NCI-H2171 treated with DMSO at 0.1 percent for 48 hours (cell line): ENCODE data around the gene FCRL5.
"Not testable (repeated sequence)": the region's sequence is repeated elsewhere in the genome, so short reads cannot be mapped to it uniquely, and the experiment has no call there.

ENCODE experiments used
- DNase-seq: peaks from one replicate; lab custom pipeline; 2025; lab: John Stamatoyannopoulos, UW

FCRL5 gene

DNA sequence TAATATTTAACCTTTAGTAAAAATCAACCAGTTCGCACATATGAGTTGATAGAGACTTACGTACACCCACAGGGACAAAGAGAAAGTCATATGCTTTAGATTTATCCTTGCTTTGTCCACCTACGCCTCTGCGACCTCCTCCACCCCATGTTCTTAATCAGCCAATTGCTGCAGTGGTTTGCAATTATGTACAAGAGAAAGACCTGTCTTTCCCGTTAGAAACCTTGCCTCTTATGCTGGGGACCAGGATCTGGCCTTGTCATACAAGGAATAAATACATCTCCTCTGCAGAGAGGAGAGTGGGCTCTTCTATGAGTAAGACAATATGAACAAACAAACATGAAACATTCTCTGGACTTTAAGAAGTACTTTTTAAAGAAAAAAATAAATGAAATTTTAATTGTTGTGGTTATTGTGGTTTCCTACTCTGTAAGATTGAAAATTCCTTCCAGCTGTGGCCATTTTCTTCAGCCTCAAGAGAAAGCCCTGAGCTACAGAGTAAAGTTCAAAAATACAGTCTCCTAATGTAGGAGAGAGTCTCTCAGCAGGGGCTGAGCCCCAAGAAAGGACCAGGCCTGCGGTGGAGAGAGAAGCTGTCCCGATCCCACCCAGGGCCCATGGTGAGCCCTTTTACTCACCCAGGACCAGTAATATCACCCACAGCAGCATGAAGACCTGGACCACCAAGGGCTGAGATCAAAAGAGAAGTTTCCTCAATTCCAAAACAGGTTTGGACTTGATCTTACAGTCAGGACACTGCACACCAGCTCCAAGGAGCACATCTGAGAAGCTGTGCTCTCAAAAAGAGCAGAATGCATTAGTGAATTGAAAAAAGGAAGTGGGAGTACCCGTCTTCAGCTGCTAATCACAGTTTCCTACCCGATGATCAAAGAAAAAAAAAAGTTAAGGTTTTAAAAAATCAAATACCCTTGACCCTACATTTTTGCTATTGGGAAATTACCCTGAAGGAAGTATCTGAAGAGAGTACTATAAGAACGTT lies at the start of gene FCRL5:
Gene FCRL5, minus strand, starts transcription at position 822 of the 1,000 bp plus-strand sequence. Its CDS starts 153 bp downstream, at position 669.
- no peak for DNase-seq

DNA sequence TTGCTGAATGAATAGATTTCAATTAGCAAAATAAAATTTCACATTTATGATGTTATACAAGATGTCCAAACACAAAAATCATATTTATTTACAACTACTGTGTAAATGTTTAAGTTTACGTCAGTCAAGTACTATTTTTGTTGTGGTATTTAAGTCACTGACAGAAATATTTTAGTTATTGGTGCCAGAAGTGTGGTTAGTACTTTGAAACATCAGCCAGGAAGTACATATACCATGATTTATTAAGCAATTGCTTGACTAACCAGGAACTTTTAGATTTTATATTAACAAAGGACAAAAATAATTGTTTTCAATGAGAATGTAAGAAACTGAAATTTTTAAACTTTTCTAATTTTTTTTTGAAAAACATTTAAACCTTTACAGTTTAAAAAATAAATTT lies 47.9 kb upstream of the FCRL5 start:
- DNase-seq = no peak

DNA sequence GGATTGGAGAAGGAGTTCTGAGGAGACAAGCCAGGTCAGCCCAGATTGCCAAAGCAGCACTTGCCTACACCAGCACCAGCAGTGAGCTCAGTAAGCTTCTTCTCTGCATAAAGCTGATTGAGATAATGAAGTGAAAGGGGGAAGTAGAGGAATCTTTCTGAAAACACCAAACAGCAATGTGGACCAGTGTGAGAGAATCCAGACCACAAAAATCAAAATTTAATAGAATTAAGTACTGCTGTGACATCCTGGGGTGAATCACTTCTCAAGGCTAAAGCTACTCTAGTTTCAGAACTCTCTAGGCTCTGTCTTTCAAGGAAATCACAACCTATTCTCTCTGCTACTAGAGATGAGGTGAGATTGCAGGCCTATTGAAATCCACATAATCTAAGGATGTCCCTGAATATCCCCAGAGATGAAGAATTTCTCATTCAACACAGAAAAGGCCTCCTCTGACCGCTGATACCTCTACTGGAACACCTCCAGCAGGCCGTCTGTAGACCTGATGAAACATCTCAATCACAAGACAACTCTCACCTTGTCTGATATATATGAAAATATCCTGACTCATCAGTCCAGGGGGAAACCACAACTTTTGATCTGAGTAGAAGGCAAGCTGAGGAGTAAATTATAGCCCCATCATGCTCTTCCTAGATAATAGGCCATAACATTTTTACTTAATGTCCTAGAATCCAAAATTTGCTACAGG lies 45.8 kb upstream of the FCRL5 start, which contains the start of gene FCRL4:
Gene FCRL4, minus strand, starts transcription at position 127 of the 709 bp plus-strand sequence. CDS start 141 bp downstream, outside the sequence.
- DNase-seq = no peak

DNA sequence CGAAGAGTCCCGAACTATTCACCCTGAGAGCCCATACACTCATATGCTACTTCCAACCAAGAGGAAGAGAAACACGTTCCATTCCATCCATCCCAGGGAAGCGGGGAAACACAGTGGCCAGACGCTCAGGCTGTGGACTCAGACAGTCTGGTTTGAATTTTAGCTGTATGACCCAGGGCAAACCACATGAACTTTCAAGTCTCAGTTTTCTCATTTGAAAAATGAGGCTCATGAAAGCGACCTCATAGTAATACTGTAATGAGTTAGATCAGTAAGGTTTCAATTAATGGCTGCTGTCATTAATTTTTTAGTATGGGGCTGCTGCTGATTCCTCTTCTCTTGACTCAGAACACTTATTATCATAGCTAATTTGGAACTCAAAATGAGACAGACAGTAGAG lies 44.1 kb upstream of the FCRL5 start:
- DNase-seq = no peak

DNA sequence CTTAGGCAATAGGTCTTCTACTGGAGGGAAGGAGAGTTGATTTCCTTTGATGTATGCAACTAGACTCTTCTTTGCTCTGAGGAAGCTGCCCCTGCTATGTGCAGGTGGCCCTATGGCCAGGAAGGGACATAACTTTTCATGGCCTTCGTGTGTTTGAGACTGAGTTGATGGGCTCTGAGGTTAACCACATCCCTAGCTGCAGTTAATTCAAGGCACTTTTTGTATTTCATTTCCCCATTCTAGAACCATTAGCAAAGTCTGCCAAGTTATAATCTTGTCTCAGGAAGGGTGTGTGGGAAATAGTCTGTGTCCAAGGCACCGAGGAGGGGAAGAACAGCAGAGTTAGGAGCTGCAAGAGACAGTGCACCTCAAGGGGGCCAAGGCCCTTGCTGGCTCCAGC lies 43.0 kb upstream of the FCRL5 start:
- no peak for DNase-seq

DNA sequence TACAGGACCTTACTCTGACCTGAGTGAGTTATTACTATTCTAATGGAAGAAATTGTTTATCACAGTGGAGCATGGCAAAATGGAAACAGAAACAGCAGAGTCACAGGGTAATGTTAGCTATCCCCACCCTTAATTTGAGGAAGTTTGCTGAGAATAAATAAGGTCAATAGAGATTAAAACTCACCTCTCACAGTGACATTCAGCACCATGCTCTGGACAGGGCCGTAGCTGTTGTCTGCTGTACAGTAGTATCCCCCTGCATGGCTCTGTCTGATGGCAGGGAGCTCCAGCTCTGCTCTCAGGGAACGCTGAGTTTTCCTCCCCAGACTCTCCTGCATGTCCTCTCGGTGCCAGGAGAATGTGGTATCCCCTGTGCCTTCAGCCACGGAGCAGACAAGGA lies 33.7 kb upstream of the FCRL5 start:
- no peak for DNase-seq

DNA sequence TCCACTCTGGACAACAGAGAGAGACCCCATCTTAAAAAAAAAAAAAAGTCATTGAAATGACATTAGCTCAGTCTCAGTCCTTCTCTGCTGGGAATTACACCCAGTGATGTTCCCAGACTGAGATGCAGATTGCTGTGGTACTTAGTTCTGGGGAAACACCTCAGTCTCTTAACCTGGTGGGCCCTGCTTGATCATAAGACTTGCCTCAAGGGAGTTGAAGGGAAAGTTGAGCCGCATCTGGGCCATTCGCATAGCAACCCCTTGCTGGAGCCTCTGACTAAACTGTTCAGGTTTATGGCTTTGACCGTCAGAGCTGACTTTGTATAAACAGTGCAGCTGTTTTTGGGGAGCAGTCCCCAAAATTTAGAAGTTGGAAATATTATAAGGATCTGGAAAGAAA lies 32.2 kb upstream of the FCRL5 start:
- no peak for DNase-seq

DNA sequence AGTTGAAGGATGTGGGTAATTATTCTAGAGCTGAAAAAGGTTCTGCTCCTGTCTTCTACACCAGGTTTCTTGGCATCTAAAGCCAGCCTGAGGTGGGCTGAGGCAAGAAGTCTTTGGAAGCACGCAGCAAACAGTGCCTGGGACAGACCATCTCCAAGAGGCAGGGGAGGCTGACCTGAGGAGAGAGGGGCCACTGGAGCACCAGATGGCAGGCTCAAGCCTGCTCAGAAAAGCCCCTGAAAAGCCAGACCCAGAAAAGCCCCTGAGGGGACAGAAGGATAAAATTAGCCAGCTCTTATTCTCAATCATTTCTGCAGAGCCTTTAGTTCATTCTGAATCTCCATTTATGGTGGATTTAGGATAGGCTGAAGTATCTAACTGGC lies 28.5 kb upstream of the FCRL5 start:
- DNase-seq = no peak

DNA sequence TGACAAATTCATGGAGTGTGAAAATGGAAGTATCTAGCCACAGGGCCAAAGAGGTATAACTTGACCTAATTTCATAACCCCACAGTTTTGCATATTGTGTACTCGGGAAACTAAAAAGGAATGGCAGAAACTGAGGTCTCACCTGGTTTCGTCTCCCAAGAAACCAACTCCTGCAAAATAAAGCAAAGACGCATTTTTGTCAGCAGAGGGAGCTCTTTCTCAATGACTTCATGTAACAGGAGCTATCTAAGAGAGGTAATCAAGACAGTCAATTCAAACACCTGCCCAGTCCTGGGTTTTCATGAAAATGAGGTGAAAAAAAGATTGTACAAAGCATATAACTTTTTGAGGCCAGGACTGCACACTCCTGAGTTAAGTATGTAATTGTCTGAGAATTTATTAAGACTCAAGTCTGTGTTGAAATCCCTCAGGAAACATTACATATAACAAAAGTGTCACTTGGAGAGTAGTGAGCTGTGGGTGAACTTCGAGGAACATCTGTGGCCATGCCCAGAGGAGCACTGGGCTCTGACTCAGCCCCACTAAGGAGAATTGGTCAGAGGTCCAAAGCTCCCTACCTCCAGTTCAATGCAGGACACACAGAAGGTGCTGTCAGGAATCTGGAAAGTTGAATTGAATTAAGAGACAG lies 28.0 kb upstream of the FCRL5 start:
- DNase-seq = peak; percentile 57

DNA sequence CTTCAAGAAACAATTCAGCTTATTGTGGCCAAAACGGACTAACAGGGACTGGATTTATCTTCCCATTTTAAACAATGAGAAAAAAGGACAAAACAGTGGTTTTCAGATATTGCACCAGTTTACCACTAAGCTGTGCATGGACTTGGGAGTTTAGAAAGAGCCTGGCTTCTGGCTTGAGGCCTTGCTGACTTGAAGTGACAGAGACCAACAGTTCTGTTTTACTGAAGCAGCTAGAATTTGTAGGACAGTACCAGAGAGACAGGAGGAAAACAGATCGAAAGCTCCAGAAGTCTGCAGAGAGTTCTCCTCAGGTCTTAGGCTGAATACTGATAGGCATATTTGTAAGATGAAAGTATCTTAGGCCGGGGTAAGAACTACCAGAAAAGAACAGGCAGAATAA lies 25.1 kb upstream of the FCRL5 start:
- DNase-seq = no peak

DNA sequence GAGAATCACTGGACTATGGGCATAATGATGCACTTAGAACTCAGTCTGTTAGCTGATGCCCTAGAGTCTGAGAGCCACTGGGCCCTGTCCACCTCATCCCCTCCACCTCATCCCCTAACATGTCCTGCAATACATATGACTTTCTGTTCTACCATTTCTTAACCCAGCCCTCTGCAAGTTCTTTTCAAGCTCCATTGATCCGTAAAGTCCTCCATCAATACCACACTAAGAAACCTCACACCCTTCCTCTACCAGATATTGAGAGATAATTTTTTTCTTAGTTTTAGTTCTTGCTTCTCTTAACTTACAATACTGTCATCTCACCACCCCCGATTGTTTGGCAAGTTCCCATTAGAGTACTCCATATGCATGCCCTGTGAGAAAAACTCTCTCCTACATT lies 23.4 kb upstream of the FCRL5 start:
- no peak for DNase-seq

DNA sequence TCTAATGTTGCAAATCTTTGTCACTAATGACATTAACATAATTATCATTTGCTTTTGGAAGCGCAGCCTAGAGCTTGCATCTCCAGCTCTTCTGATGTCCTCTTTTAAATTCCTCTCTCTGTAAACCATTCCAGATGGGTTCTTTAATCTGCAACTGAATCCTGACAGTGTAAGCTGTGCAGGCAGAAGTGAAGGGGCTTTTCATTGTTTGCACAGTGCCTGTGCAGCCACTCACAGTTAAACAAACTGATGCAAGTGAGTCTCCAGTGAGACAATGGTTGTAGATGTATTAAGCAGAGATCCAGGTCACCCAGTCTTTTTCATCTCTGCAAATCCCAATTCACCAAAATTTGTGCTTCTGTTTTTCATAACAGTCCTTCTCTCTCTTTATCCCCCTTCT lies 22.5 kb upstream of the FCRL5 start:
- no peak for DNase-seq

DNA sequence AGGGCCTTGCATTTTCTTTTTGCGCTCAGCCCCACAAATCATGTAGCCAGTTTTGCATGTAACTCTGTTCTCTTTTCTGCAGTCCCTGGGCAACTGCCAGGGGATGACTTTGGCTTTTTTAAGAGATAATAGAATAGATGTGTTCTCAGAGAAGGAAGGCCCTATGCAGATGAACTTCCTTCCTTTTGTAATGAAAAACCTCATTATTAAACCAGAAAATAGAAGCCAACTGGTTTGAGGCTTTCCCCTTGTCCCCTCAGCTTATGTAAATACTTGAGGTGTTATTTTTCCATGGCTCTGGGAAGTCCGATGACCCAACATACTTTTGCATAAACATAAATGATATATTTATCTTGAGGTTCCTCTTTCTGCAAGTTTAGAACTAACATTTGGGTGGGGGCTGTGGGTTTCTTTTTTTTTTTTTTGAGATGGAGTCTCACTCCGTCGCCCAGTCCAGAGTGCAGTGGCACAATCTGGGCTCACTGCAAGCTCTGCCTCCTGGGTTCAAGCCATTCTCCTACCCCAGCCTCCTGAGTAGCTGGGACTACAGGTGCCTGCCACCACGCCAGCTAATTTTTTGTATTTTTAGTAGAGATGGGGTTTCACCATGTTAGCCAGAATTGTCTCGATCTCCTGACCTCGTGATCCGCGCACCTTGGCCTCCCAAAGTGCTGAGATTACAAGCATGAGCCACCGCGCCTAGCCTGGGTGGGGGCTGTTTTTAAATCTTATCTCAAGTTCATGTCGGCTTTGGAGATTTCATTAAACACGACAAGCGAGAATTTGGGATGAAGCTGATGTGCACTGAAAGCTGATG lies 14.4 kb upstream of the FCRL5 start:
- DNase-seq = no peak

DNA sequence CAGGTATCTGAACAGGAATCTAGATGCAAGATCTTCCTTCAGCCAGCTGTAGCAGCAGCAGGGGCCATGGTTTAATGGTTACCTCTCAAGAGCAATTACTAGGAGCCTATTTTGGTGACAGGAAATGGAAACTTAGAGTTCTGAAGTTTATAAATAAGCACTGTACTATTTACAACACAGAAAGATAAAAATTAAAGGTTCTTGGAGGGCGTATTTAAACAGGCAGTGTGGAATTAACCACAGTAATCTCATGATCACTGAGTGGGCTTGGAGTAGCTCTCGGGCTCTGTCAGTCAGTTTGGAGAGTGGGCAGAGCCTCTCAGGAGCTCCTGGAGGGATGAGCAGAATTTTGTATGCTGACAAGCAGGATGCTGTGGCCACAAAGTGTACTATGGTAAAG lies 10.2 kb upstream of the FCRL5 start:
- no peak for DNase-seq

DNA sequence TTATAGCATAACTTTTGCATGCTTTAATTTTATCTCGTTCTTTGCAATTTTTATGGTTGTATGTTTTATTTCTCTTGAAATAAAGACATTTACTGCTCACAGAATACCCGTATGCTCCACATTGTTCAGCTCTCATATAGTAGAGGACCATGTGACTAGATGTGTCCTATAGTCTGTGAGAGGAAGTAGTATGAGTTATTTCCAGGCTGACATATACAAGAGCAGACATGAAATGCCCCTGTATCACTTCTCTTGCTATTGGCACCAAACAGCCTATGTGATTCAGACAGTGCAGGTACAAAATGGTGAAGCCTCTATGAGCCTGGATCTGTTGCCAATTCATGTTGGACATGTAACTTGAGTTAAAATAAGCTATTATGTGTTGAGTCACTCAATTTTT lies 5.8 kb upstream of the FCRL5 start:
- no peak for DNase-seq

DNA sequence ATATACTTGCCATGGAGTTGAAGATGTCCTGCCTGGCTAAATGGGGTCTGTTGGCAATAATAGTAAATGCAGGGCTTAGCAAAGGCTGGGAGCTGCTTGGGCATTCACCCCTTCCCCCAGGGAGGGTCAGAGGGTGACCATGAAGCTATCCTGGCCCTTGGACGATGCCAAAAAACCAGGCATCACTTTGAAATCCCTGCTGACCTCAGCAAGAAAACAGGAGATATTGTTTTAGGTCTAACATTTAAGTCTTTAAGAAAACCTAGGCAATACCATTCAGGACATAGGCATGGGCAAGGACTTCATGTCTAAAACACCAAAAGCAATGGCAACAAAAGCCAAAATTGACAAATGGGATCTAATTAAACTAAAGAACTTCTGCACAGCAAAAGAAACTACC lies 4.2 kb downstream of the FCRL5 start:
- not testable (repeated sequence) for DNase-seq

DNA sequence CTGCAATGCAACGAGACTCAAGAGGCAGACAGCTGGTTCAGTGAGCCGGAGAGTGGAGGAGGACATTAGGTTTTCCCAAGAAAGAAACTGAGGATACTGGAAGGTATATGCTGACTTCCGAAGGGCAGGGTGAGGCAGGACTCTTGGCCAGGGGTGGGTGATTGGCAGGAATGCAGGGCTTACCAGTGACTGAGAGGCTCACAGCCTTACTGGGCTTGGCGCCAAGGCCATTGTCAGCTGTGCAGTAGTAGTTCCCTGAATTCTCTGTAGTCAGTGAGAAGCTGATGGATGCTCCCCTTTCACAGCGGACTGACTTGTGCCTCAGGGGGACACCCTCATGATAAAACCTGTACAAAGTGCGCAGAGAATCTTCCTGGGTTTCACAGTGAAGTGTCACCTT lies 9.6 kb downstream of the FCRL5 start:
- DNase-seq = no peak

DNA sequence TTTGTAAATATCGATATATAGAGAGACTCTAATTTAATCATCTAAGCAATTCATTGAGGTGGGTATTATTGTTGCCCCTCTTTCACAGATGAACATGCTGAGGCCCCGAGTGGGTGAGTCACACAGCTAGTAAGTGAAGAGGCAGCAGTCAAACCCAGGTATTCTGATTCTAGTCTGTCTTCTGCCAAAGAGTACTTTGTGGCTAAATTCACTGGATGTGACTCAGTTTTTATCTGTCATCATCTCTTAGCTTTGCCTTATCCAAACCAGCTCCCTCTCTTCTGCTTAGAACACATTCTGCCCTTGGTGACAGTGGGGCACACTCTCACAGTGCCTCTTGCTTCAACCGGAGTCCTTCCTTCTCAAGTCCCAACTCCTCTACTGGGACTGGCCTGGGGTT lies 11.5 kb downstream of the FCRL5 start:
- no peak for DNase-seq

DNA sequence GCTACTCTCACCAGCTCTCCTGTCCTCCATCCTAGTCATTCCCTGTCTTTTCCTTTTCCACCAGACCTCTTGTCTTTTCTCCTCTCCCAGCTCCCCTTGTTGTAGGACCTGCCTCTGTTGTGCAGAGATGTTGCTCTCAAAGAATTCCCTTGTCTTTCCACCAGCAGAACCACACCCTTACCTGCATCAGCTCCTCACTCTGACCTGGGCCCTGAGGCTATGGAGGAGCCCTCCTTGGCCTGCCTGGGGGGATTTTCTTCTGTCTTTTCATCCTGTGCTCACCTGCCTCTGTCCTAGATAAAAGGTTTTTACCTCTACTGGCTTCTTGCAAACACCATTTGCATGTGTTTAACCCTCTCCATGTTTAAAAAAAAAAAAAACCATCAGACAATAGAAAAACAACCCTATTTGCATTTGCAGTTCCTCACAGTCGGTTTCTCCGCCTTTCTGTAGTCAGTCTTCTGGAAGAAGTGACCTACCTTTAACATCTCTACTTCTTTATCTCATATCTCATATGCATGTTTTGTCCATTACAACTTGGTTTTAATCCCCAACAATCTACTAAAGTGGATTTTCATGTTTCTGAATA lies 12.1 kb downstream of the FCRL5 start:
- no peak for DNase-seq

DNA sequence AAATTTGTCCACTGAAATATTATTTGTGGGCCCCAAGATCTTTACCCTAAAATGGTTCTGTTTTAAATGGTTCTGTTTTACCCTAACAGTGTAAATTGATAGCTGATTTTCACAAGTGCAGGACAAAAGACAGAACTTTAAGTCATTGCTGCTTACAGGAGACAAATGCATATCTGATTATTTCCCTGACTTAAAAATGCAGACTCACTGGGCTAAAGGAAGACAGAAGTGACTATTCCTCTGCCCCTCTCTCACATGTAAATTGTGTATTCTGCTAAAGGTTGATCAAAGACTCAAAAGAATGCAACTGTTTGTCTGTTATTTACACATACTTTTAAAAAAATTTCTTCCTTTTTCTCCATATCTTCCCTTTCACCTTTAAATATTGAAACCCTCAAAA lies 12.7 kb downstream of the FCRL5 start:
- DNase-seq = no peak

DNA sequence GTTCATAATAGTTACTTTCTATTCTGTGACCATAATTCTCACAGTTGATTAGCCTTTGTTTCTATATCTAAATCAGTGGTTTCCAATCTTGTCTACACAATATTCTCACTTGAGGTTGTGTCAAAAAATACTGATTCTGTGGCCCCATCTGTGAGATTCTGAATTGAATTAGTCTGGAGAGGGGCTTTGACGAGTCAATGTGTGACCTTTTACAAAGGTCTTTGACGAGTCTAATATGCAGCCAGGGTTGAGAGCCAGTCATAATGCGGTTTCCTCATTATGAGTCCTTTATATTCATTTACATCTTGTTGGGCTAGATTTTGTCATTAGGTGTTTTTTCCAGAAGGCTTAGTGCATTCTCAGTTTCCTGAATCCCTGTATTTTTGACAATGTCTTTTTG lies 19.7 kb downstream of the FCRL5 start:
- DNase-seq = no peak
